HL-60/S4 treated with retinoic acid at 250 ng/mL for 4 days and 3 days (cell line): ENCODE data around the gene VIPR1.
"Not testable (repeated sequence)": the region's sequence is repeated elsewhere in the genome, so short reads cannot be mapped to it uniquely, and the experiment has no call there.

Experiments used
- in situ Hi-C: fragments of 300-500 bp; cut with MboI; formaldehyde crosslinking; loops from 2 replicates; pipeline ENCODE4 v1.7.0; 2022; ENCODE audit warnings: low sequenced_read_pairs

The VIPR1 gene

GRCh38 chr3:42530073-42530472, 27.6 kb downstream of the VIPR1 start:
- in situ Hi-C loops, result loop anchor here (25.0 kb wide), 1 partner anchor 293 kb away; no protein-coding TSS in a partner anchor

- in situ Hi-C loops, result loop anchor here (25.0 kb wide), 1 partner anchor 294 kb away; no protein-coding TSS in a partner anchor
Measured at GRCh38 chr3:42531470-42531869, 29.0 kb downstream of the VIPR1 start.

- in situ Hi-C loops, result loop anchor here (25.0 kb wide), 1 partner anchor 295 kb away; no protein-coding TSS in a partner anchor
Measured at GRCh38 chr3:42532229-42532628, 29.8 kb downstream of the VIPR1 start.

- in situ Hi-C loops, result loop anchor here (25.0 kb wide), 1 partner anchor 296 kb away; no protein-coding TSS in a partner anchor
Measured at GRCh38 chr3:42533161-42533897, 30.9 kb downstream of the VIPR1 start.

- in situ Hi-C loops, result loop anchor here (25.0 kb wide), 1 partner anchor 299 kb away; no protein-coding TSS in a partner anchor
Measured at GRCh38 chr3:42535981-42536784, 33.7 kb downstream of the VIPR1 start.

- in situ Hi-C loops, result loop anchor here (25.0 kb wide), 1 partner anchor 300 kb away; no protein-coding TSS in a partner anchor
Measured at GRCh38 chr3:42537350-42537749, 34.9 kb downstream of the VIPR1 start.

- in situ Hi-C loops, result loop anchor here (25.0 kb wide), 1 partner anchor 303 kb away; no protein-coding TSS in a partner anchor
Measured at GRCh38 chr3:42539871-42540714, 37.6 kb downstream of the VIPR1 start.

GRCh38 chr3:42541079-42541478, 38.6 kb downstream of the VIPR1 start:
- in situ Hi-C loops, result loop anchor here (25.0 kb wide), 1 partner anchor 304 kb away; no protein-coding TSS in a partner anchor

- in situ Hi-C loops, result loop anchor here (25.0 kb wide), 1 partner anchor 307 kb away; no protein-coding TSS in a partner anchor
Measured at GRCh38 chr3:42544492-42545283, 42.2 kb downstream of the VIPR1 start.

GRCh38 chr3:42545284-42545900, 42.9 kb downstream of the VIPR1 start:
- in situ Hi-C loops, result loop anchor here (25.0 kb wide), 1 partner anchor 308 kb away; no protein-coding TSS in a partner anchor

GRCh38 chr3:42546691-42547213, 44.3 kb downstream of the VIPR1 start:
- in situ Hi-C loops, result loop anchor here (25.0 kb wide), 1 partner anchor 309 kb away; no protein-coding TSS in a partner anchor

- in situ Hi-C loops, result loop anchor here (25.0 kb wide), 1 partner anchor 310 kb away; no protein-coding TSS in a partner anchor
Measured at GRCh38 chr3:42547401-42547945, 45.0 kb downstream of the VIPR1 start.

GRCh38 chr3:42549131-42549530, 46.7 kb downstream of the VIPR1 start:
- in situ Hi-C loops, result loop anchor here (25.0 kb wide), 1 partner anchor 312 kb away; no protein-coding TSS in a partner anchor

- in situ Hi-C loops, result no loop called here
Measured at GRCh38 chr3:42550250-42550649, 47.8 kb downstream of the VIPR1 start.

GRCh38 chr3:42552830-42553229, 50.4 kb downstream of the VIPR1 start:
- in situ Hi-C loops, result no loop called here

- in situ Hi-C loops, result no loop called here
Measured at GRCh38 chr3:42556089-42556632, 53.7 kb downstream of the VIPR1 start.

GRCh38 chr3:42556817-42557216, 54.4 kb downstream of the VIPR1 start:
- in situ Hi-C loops, result not testable (repeated sequence)

GRCh38 chr3:42557854-42558253, 55.4 kb downstream of the VIPR1 start:
- in situ Hi-C loops, result no loop called here
